GM12878 (cell line): Measurements from ENCODE around the gene PDE1C. TPM values are rescaled to one million over a fixed set of nuclear protein-coding genes. Genes with fewer than 3 reads are reported as not detected.

Source experiments
- ATAC-seq: fragments of 200-7000 bp; cut with Tn5 transposase; 3 replicates; pipeline ENCODE4 v1.9.1; 2020; ENCODE audit warnings: mild to moderate bottlenecking, moderate library complexity
- BruUV-seq: library from RNA; stranded (reverse); fragments of 400-500 nt; replicated peaks from 2 replicates; lab custom pipeline; 2021; lab: Mats Ljungman, UMichigan
- CTCF ChIA-PET: fragments of 300-600 bp; sonication (Branson Sonifier 250); formaldehyde crosslinking; extraction: SDS; loops from one replicate; lab custom pipeline; 2021; ENCODE audit warnings: inconsistent platforms; lab: Yijun Ruan, JAX
- POLR2A ChIA-PET: fragments of 350-600 bp; formaldehyde crosslinking; extraction: SDS; loops from one replicate; lab custom pipeline; 2021; ENCODE audit warnings: inconsistent platforms; lab: Charles Lee
- RAD21 ChIA-PET: fragments of 300-600 bp; sonication (Branson Sonifier 250); formaldehyde crosslinking; loops from one replicate; lab custom pipeline; 2023; ENCODE audit warnings: antibody characterized with exemption; ENCODE audit not compliant: unreplicated experiment; lab: Charles Lee
- SMC1A ChIA-PET: fragments of 300-600 bp; sonication (Branson Sonifier 250); formaldehyde crosslinking; loops from one replicate; lab custom pipeline; 2023; ENCODE audit not compliant: unreplicated experiment, uncharacterized antibody; lab: Charles Lee
- DNase-seq: peaks from one replicate; pipeline ENCODE4 v3.0.0-alpha.2; 2011; ENCODE audit warnings: low read depth, low spot score
- FAIRE-seq: peaks from 3 replicates; lab custom pipeline; 2011; peaks lifted over from hg19 to GRCh38; lab: Jason Lieb, UNC
- H2AFZ ChIP-seq: 2 replicates; pipeline ENCODE4 v1.6.0; 2011; ENCODE audit warnings: low read depth, low read length, control low read depth; ENCODE audit not compliant: control insufficient read depth
- H3K27ac ChIP-seq: 2 replicates; pipeline ENCODE4 v1.5.1; 2011; ENCODE audit warnings: control low read depth; ENCODE audit not compliant: control insufficient read depth, insufficient read depth
- H3K27me3 ChIP-seq, 2 experiments: replicated peaks in 1 of 2; 2 replicates each; pipeline versions ENCODE4 v1.6.0 to v1.6.1; 2011; ENCODE audit warnings: low read length in 1 of 2; ENCODE audit not compliant: control insufficient read depth in 2 of 2, insufficient read depth in 2 of 2
- H3K36me3 ChIP-seq, 2 experiments: 2 replicates each; pipeline ENCODE4 v1.5.1; 2011; ENCODE audit warnings: low read length in 1 of 2; ENCODE audit not compliant: control insufficient read depth in 2 of 2, insufficient read depth in 2 of 2
- H3K4me1 ChIP-seq: 2 replicates; pipeline ENCODE4 v1.6.1; 2011; ENCODE audit warnings: mild to moderate bottlenecking, low read length, moderate library complexity, mixed read lengths; ENCODE audit not compliant: control insufficient read depth, insufficient read depth
- H3K4me2 ChIP-seq: 2 replicates; pipeline ENCODE4 v1.6.0; 2011; ENCODE audit warnings: control low read depth; ENCODE audit not compliant: control insufficient read depth, insufficient read depth
- H3K4me3 ChIP-seq: fragments of 200-600 bp; sonication (generic); 2 replicates; pipeline ENCODE4 v1.5.1; 2016
- H3K79me2 ChIP-seq: 2 replicates; pipeline ENCODE4 v1.6.0; 2011; ENCODE audit warnings: low read length; ENCODE audit not compliant: control insufficient read depth, insufficient read depth
- H3K9ac ChIP-seq: 2 replicates; pipeline ENCODE4 v1.8.0; 2011; ENCODE audit warnings: low read length, control low read depth, mixed read lengths; ENCODE audit not compliant: control insufficient read depth, insufficient read depth
- H3K9me3 ChIP-seq: replicated peaks from 3 replicates; pipeline ENCODE4 v1.5.1; 2011; ENCODE audit warnings: mild to moderate bottlenecking, low read length; ENCODE audit not compliant: control insufficient read depth, insufficient read depth
- H4K20me1 ChIP-seq: 2 replicates; pipeline ENCODE4 v1.6.0; 2011; ENCODE audit not compliant: control insufficient read depth, insufficient read depth
- CBFB ChIP-seq: IDR thresholded peaks from 2 replicates; pipeline ENCODE4 v1.6.1; 2016; ENCODE audit warnings: antibody characterized with exemption, low read depth
- CBX3 ChIP-seq: fragments of 200-600 bp; sonication (generic); IDR thresholded peaks from 2 replicates; pipeline ENCODE4 v1.6.1; 2016; ENCODE audit warnings: low read depth, borderline replicate concordance
- CHD1 ChIP-seq: IDR thresholded peaks from 2 replicates; pipeline ENCODE4 v1.6.1; 2012; ENCODE audit warnings: low read depth, low read length, improper control_type of control experiment
- CHD2 ChIP-seq: IDR thresholded peaks from 2 replicates; pipeline ENCODE4 v1.6.1; 2011; ENCODE audit warnings: low read depth, low read length, improper control_type of control experiment, borderline replicate concordance
- DPF2 ChIP-seq: fragments of 450-650 bp; IDR thresholded peaks from 2 replicates; pipeline ENCODE4 v1.6.1; 2017; ENCODE audit warnings: mild to moderate bottlenecking
- EED ChIP-seq: sonication (generic); IDR thresholded peaks from 2 replicates; pipeline ENCODE4 v1.6.1; 2016; ENCODE audit warnings: antibody characterized with exemption, low read depth
- IRF3 ChIP-seq: fragments of 450-650 bp; IDR thresholded peaks from 2 replicates; pipeline ENCODE4 v1.6.1; 2014; ENCODE audit warnings: mild to moderate bottlenecking
- IRF4 ChIP-seq: IDR thresholded peaks from 2 replicates; pipeline ENCODE4 v1.6.1; 2011; ENCODE audit warnings: low read depth, low read length
- PAX8 ChIP-seq: fragments of 450-650 bp; IDR thresholded peaks from 2 replicates; pipeline ENCODE4 v1.6.1; 2017; ENCODE audit warnings: mild to moderate bottlenecking, moderate library complexity
- RBBP5 ChIP-seq: fragments of 200-600 bp; sonication (generic); conservative IDR thresholded peaks from 2 replicates; pipeline ENCODE4 v1.6.1; 2016
- RCOR1 ChIP-seq: conservative IDR thresholded peaks from 2 replicates; pipeline ENCODE4 v1.6.1; 2012; ENCODE audit warnings: low read depth, low read length, improper control_type of control experiment
- SIX5 ChIP-seq: IDR thresholded peaks from 2 replicates; pipeline ENCODE4 v1.6.1; 2011; ENCODE audit warnings: mild to moderate bottlenecking, low read depth, low read length, moderate library complexity; ENCODE audit not compliant: severe bottlenecking
- TBL1XR1 ChIP-seq: IDR thresholded peaks from 2 replicates; pipeline ENCODE4 v1.6.1; 2012; ENCODE audit warnings: low read depth, low read length, improper control_type of control experiment
- ZBTB33 ChIP-seq: fragments of 450-650 bp; IDR thresholded peaks from 2 replicates; pipeline ENCODE4 v1.6.1; 2017; ENCODE audit warnings: mild to moderate bottlenecking
- in situ Hi-C: fragments of 300-500 bp; cut with MboI; formaldehyde crosslinking; loops from 9 replicates; pipeline ENCODE4 v1.14.3; 2018; ENCODE audit warnings: mixed read lengths
- intact Hi-C: fragments of 100-400 bp; cut with micrococcal nuclease; formaldehyde crosslinking; loops from one replicate; pipeline ENCODE4 v1.14.2; 2022; ENCODE audit not compliant: unreplicated experiment
- polyA plus RNA-seq, 11 experiments: library from polyadenylated mRNA; depleted of rRNA in 4 of 11; unstranded in 6 of 11; stranded (reverse) in 5 of 11; fragments of >200 nt; fragmentation: Nextera tagmentation in 4 of 11; fragmentation: Illumina TruSeq in 1 of 11; extraction: Ambion mirVana in 4 of 11; extraction: Trizol in 1 of 11; gene quantifications; 1 replicate in 1 of 11; 2 replicates in 10 of 11; pipeline versions ENCODE4 v1.2.1 to v1.2.3, GENCODE V29; 2011 to 2016; ENCODE audit warnings: inconsistent platforms in 2 of 11, missing spikeins in 2 of 11, low read depth in 1 of 11
- total RNA-seq, 4 experiments: library from RNA; depleted of rRNA in 3 of 4; stranded (reverse); fragments of >200 nt in 3 of 4; fragmentation: Illumina TruSeq in 1 of 4; extraction: Trizol in 1 of 4; gene quantifications; 2 replicates each; pipeline versions ENCODE4 v1.2.1 to v1.2.3, GENCODE V29; 2013 to 2021
- TF ChIP-seq, protein P1 (sequence below): fragments of 450-650 bp; formaldehyde crosslinking; IDR thresholded peaks from 2 replicates; pipeline ENCODE4 v1.5.0; 2022; ENCODE audit warnings: mild to moderate bottlenecking, missing genetic modification characterization

PDE1C gene
- total and polyA plus RNA-seq, 10 of the 15 experiments (the other 5 are each of a cell fraction or from before 2014, with no cell fraction given), result 0.29 to 2.3 (median 0.70) TPM

DNA sequence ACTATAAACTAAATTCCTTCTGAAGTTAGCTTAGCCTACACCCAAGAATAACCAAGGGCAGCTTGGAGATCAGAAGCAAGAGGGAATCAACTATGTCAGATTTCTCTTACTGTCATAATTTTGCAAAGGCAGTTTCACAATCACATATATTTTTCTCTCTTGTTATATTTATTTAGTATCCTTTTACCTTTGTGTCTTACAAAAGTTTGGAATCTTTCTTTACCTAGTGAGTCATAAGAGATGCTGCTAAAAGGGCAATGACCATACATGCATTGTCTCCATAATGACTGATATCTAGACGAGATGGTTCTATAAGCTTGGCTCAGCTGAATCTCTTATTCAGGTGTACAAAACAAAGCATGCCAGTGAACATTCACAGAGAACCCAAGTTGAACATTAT is 322.1 kb downstream of the PDE1C start (continued):
- TF ChIP-seq IRF4, result no peak
- TF ChIP-seq SIX5, result no peak
- TF ChIP-seq RBBP5, result no peak
- no peak for TF ChIP-seq PAX8

DNA sequence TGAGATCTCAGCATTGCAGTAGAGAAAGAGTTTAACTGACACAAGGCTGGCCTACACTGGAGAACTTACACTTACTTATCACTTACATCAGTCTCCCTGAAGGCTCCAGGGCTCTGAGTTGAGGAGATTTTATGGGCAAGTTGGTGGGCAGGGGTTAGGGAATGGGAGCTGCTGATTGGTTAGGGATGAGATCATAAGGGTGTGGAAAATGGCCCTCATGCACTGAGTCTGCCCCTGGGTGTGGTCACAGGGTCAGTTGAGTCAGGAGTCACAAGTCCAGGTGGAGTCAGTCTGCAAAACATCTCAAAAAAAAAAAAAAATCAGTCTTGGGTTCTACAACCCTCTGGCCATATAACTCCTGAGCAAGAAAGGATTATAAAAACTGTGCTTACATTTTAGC is 322.7 kb downstream of the PDE1C start:
- CTCF ChIA-PET, result no interaction called here
- H3K27me3 ChIP-seq, result no peaks in the 10 kb centered on the region
- TF ChIP-seq DPF2, result no peak
- TF ChIP-seq CHD1, result no peak
- TF ChIP-seq CHD2, result no peak
- no peak for TF ChIP-seq RBBP5
- TF ChIP-seq, protein P1, sequence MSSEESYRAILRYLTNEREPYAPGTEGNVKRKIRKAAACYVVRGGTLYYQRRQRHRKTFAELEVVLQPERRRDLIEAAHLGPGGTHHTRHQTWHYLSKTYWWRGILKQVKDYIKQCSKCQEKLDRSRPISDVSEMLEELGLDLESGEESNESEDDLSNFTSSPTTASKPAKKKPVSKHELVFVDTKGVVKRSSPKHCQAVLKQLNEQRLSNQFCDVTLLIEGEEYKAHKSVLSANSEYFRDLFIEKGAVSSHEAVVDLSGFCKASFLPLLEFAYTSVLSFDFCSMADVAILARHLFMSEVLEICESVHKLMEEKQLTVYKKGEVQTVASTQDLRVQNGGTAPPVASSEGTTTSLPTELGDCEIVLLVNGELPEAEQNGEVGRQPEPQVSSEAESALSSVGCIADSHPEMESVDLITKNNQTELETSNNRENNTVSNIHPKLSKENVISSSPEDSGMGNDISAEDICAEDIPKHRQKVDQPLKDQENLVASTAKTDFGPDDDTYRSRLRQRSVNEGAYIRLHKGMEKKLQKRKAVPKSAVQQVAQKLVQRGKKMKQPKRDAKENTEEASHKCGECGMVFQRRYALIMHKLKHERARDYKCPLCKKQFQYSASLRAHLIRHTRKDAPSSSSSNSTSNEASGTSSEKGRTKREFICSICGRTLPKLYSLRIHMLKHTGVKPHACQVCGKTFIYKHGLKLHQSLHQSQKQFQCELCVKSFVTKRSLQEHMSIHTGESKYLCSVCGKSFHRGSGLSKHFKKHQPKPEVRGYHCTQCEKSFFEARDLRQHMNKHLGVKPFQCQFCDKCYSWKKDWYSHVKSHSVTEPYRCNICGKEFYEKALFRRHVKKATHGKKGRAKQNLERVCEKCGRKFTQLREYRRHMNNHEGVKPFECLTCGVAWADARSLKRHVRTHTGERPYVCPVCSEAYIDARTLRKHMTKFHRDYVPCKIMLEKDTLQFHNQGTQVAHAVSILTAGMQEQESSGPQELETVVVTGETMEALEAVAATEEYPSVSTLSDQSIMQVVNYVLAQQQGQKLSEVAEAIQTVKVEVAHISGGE (CRISPR knock-in tag), result no peak
- no peak for TF ChIP-seq TBL1XR1
- TF ChIP-seq ZBTB33, result no peak
- TF ChIP-seq CBX3, result no peak
- TF ChIP-seq CBFB, result no peak
- TF ChIP-seq EED, result no peak
- TF ChIP-seq IRF3, result no peak
- no peak for TF ChIP-seq RCOR1
- SMC1A ChIA-PET, result no interaction called here
- FAIRE-seq (no peak), ATAC-seq (no peak), DNase-seq (no peak)
- in situ Hi-C loops (loop anchor here (10.0 kb wide), 1 partner anchor 737 kb away; no protein-coding TSS in a partner anchor), intact Hi-C loops (loop anchor here (5.0 kb wide), 1 partner anchor 315 kb away; no protein-coding TSS in a partner anchor)
- H3K9me3 ChIP-seq, result no peaks in the 10 kb centered on the region
- H3K27ac ChIP-seq, result no peak overlapping the region
- H2AFZ ChIP-seq, result no peak overlapping the region
- BruUV-seq, result no TSS peak
- POLR2A ChIA-PET, result no interaction called here
- H3K36me3 ChIP-seq, result no peaks in the 10 kb centered on the region
- no peak overlapping the region for H3K9ac ChIP-seq
- H3K79me2 ChIP-seq, result no peaks in the 10 kb centered on the region
- no peak overlapping the region for H3K4me3 ChIP-seq
- RAD21 ChIA-PET, result no interaction called here
- no peak overlapping the region for H3K4me2 ChIP-seq
- H3K4me1 ChIP-seq, result no peaks in the 10 kb centered on the region
- no peaks in the 10 kb centered on the region for H4K20me1 ChIP-seq
